Colonic mucosa (tissue), 4 donors: ENCODE measurements around the gene PRICKLE1. TPM values are rescaled to one million over a fixed set of nuclear protein-coding genes. Genes with fewer than 3 reads are reported as not detected.

ENCODE experiments used
- DNase-seq: peaks from one replicate; pipeline ENCODE4 v3.0.0-alpha.2; 2020
- H3K27ac ChIP-seq: fragments of 200-600 bp; one replicate; pipeline ENCODE4 v1.8.0; 2021
- H3K27me3 ChIP-seq: fragments of 200-600 bp; one replicate; pipeline ENCODE4 v1.8.0; 2021
- H3K36me3 ChIP-seq: fragments of 200-600 bp; one replicate; pipeline ENCODE4 v1.8.0; 2021
- H3K4me1 ChIP-seq: fragments of 200-600 bp; one replicate; pipeline ENCODE4 v1.8.0; 2021; ENCODE audit warnings: mild to moderate bottlenecking
- H3K4me3 ChIP-seq: fragments of 200-600 bp; one replicate; pipeline ENCODE4 v1.8.0; 2021
- H3K9ac ChIP-seq, 2 donors: one replicate each; pipeline ENCODE4 v1.7.0; 2013; ENCODE audit warnings: control low read depth in 2 of 2, low read depth in 2 of 2, low read length in 2 of 2
- H3K9me3 ChIP-seq: fragments of 200-600 bp; one replicate; pipeline ENCODE4 v1.8.0; 2021
- CTCF ChIP-seq: fragments of 200-600 bp; IDR thresholded peaks from one replicate; pipeline ENCODE4 v1.8.0; 2022; ENCODE audit warnings: antibody characterized with exemption, mild to moderate bottlenecking
- intact Hi-C: fragments of 100-400 bp; cut with DNase I; formaldehyde crosslinking; loops from one replicate; pipeline ENCODE4 v1.14.1; 2022
- total RNA-seq, 2 donors: library from RNA; stranded (reverse); fragmentation: NEBNext Ultra II Directional in 1 of 2; extraction: Animal tissue kit (Norgen Biotek cat#: 25700) in 1 of 2; gene quantifications; one replicate each; pipeline ENCODE4 v1.2.1, GENCODE V29; 2021
- donor health status: healthy.
- donor health status: DM: no; HTN: no; CAD: no.
- donor health status: DM: no; HTN: no; CAD: no.

The PRICKLE1 gene
- total RNA-seq, 2 donors from 2014 or later, result 1.1 to 2.9 TPM

DNA sequence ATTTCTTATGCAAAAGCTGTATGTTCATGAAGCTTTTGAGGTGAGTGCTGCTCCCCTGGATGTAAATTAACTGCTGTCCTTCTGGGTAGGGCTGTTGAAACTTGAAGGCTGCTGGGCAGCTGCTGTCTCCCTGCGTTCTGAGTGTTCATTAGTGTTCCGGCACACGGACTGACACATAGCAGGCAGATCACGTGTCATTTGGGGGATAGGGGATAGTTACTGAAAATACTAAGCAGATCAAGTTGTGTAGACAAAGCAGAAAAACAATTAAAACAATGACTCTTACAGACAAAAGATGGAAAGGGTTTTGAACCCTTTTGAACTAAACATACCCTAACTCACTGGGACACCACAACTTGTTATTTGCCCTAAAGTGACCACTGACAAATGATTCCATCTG, 82.5 kb downstream of the PRICKLE1 start:
- no peaks in the 10 kb centered on the region for H3K4me1 ChIP-seq
- H3K27ac ChIP-seq, result no peak overlapping the region
- no peaks in the 10 kb centered on the region for H3K36me3 ChIP-seq
- no peak for DNase-seq
- no peak overlapping the region for H3K9ac ChIP-seq
- intact Hi-C loops, result no loop called here
- no peaks in the 10 kb centered on the region for H3K9me3 ChIP-seq
- no peak for TF ChIP-seq CTCF
- H3K27me3 ChIP-seq, result no peaks in the 10 kb centered on the region
- H3K4me3 ChIP-seq, result no peak overlapping the region

GRCh38 chr12:42504049-42504448, 85.5 kb downstream of the PRICKLE1 start:
- Histone ChIP-seq H3K9ac (no peak overlapping the region), H3K27ac (no peak overlapping the region), H3K27me3 (no peaks in the 10 kb centered on the region), H3K9me3 (no peaks in the 10 kb centered on the region), H3K36me3 (no peaks in the 10 kb centered on the region), H3K4me3 (no peak overlapping the region), H3K4me1 (no peaks in the 10 kb centered on the region)
- DNase-seq, result no peak
- intact Hi-C loops, result no loop called here
- TF ChIP-seq CTCF, result no peak

- intact Hi-C loops, result no loop called here
- Histone ChIP-seq H3K4me1 (no peaks in the 10 kb centered on the region), H3K36me3 (no peaks in the 10 kb centered on the region), H3K27ac (no peak overlapping the region), H3K27me3 (no peaks in the 10 kb centered on the region), H3K9me3 (no peaks in the 10 kb centered on the region), H3K4me3 (no peak overlapping the region), H3K9ac (no peak overlapping the region)
- DNase-seq, result no peak
- TF ChIP-seq CTCF, result no peak
These were observed 86.9 kb downstream of the PRICKLE1 start for GRCh38 chr12:42502682-42503081.

DNA sequence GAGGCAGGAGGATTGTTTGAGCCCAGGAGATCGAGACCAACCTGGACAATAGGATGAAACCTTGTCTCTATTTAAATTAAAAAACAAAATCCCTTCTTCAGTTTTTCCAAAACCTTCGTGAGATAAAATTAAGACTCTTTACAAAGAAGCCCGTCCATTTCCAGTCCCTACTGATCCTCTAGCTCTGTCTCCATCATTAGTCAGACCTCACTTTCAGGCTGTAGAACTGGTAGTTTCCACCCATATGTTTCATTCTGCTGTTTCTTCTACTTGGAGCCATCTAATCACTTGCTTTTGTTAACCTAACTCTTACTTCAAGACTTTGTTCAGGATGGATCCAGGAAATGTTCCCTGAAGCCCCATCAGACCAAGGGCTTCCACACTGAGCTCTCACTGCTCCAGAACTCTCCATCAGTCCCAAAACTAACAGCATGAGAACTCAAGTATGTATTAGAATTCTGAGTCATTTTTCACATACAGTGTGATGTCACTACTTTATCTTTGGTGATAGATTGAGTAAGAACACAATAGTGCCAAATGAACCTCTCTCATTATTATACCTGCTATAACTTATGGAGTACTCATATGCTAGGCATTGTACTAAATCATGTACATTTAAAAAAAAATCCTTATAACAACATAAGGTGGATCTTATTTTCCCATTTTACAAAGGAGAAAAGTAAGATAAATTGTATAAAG, 90.8 kb downstream of the PRICKLE1 start:
- Histone ChIP-seq H3K9me3 (no peaks in the 10 kb centered on the region), H3K4me3 (no peak overlapping the region), H3K4me1 (no peaks in the 10 kb centered on the region), H3K36me3 (no peaks in the 10 kb centered on the region), H3K27ac (no peak overlapping the region), H3K9ac (no peak overlapping the region), H3K27me3 (no peaks in the 10 kb centered on the region)
- DNase-seq, result no peak
- no peak for TF ChIP-seq CTCF
- intact Hi-C loops, result no loop called here

DNA sequence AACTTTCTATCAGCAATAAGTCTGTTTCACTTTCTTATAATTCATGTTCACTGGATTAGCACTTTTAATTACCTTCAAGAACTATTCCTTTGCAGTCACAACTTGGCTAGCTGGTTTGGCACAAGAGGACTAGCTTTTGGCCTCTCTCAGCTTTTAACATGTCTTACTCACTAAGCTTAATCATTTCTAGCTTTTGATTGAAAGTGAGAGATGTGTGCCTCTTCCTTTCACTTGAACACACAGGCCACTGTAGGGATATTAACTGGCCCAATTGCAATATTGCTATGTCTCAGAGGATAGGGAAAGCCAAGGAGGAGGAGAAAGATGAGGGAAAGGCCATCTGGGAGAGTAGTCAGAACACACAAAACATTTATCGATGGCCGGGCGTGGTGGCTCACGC, 92.7 kb downstream of the PRICKLE1 start:
- Histone ChIP-seq H3K27me3 (no peaks in the 10 kb centered on the region), H3K4me3 (no peak overlapping the region), H3K9ac (no peak overlapping the region), H3K4me1 (no peaks in the 10 kb centered on the region), H3K36me3 (no peaks in the 10 kb centered on the region), H3K27ac (no peak overlapping the region), H3K9me3 (no peaks in the 10 kb centered on the region)
- TF ChIP-seq CTCF, result no peak
- intact Hi-C loops, result no loop called here
- no peak for DNase-seq
